ENCODE data around the gene ENTHD1. TPM values are rescaled to one million over a fixed set of nuclear protein-coding genes. Genes with fewer than 3 reads are reported as not detected.

Gene ENTHD1
- polyA plus RNA-seq, 1 donor from 2014 or later, result not detected

- Histone ChIP-seq H3F3A (ENCODE audit: insufficient read depth, low read length, poor library complexity, severe bottlenecking) (no peaks in the 10 kb centered on the region), H3K36me3 (ENCODE audit: insufficient read depth, low read length) (no peaks in the 10 kb centered on the region), H2AFZ (ENCODE audit: low read depth, low read length) (no peak overlapping the region), H3K27ac (ENCODE audit: low read length) (no peak overlapping the region), H3K9ac (ENCODE audit: low read length) (no peak overlapping the region), H3K4me2 (ENCODE audit: low read length) (no peak overlapping the region), H3K27me3 (ENCODE audit: insufficient read depth, low read depth, low read length) (no peaks in the 10 kb centered on the region), H3K9me2 (ENCODE audit: insufficient read depth, low read length) (no peaks in the 10 kb centered on the region), H3K4me3 (ENCODE audit: low read length) (no peak overlapping the region), H3K9me3 (ENCODE audit: low read length) (no peaks in the 10 kb centered on the region), H3K79me2 (replicated peaks; ENCODE audit: insufficient read depth, low read length) (no peaks in the 10 kb centered on the region), H4K20me1 (ENCODE audit: insufficient read depth) (no peaks in the 10 kb centered on the region)
- TF ChIP-seq EP300 (conservative IDR thresholded peaks at IDR 0.05; ENCODE audit: poor library complexity, severe bottlenecking), result no peak
- TF ChIP-seq TAF1 (IDR thresholded peaks at IDR 0.05; ENCODE audit: low read depth), result no peak
- TF ChIP-seq EZH2 (IDR thresholded peaks at IDR 0.05; ENCODE audit: borderline replicate concordance, insufficient read depth, low read length, poor library complexity, severe bottlenecking), result no peak
- no peak for TF ChIP-seq CTCF (IDR thresholded peaks at IDR 0.05; ENCODE audit: poor library complexity, severe bottlenecking)
- no peak for TF ChIP-seq SMC3 (conservative IDR thresholded peaks at IDR 0.05; ENCODE audit: poor library complexity)
- TF ChIP-seq REST (IDR thresholded peaks at IDR 0.05; ENCODE audit: borderline replicate concordance), result no peak
- TF ChIP-seq POLR2AphosphoS5 (IDR thresholded peaks at IDR 0.05), result no peak
- no peak for TF ChIP-seq RAD21 (conservative IDR thresholded peaks at IDR 0.05)
- no peak for TF ChIP-seq MXI1 (conservative IDR thresholded peaks at IDR 0.05; ENCODE audit: poor library complexity, severe bottlenecking)
Measured at GRCh38 chr22:39868741-39869140, 24.8 kb downstream of the ENTHD1 start.

- TF ChIP-seq TAF1 (IDR thresholded peaks at IDR 0.05; ENCODE audit: low read depth), result no peak
- Histone ChIP-seq H3K4me2 (ENCODE audit: low read length) (no peak overlapping the region), H3K36me3 (ENCODE audit: insufficient read depth, low read length) (no peaks in the 10 kb centered on the region)
Measured at GRCh38 chr22:39859903-39860588, 33.5 kb downstream of the ENTHD1 start.

More at GRCh38 chr22:39859903-39860588, 33.5 kb downstream of the ENTHD1 start:
- no peaks in the 10 kb centered on the region for H3K9me3 ChIP-seq (ENCODE audit: low read length)
- H3F3A ChIP-seq (ENCODE audit: insufficient read depth, low read length, poor library complexity, severe bottlenecking), result no peaks in the 10 kb centered on the region
- H3K27me3 ChIP-seq (ENCODE audit: insufficient read depth, low read depth, low read length), result no peaks in the 10 kb centered on the region
- H3K79me2 ChIP-seq (replicated peaks; ENCODE audit: insufficient read depth, low read length), result no peaks in the 10 kb centered on the region
- no peak overlapping the region for H3K27ac ChIP-seq (ENCODE audit: low read length)
- H2AFZ ChIP-seq (ENCODE audit: low read depth, low read length), result no peak overlapping the region
- no peak overlapping the region for H3K9ac ChIP-seq (ENCODE audit: low read length)
- H3K4me3 ChIP-seq (ENCODE audit: low read length), result no peak overlapping the region
- no peaks in the 10 kb centered on the region for H4K20me1 ChIP-seq (ENCODE audit: insufficient read depth)
- no peaks in the 10 kb centered on the region for H3K9me2 ChIP-seq (ENCODE audit: insufficient read depth, low read length)
